OCI-LY3 (cell line): Measurements from ENCODE around the gene MSH4.
"Not testable (repeated sequence)": the region's sequence is repeated elsewhere in the genome, so short reads cannot be mapped to it uniquely, and the experiment has no call there.

Experiments used
- EZH2phosphoT487 ChIP-seq: fragments of 200-600 bp; shearing (Covaris generic); IDR thresholded peaks from 2 replicates; pipeline ENCODE4 v1.6.1; 2018; ENCODE audit warnings: antibody characterized with exemption, mixed run types, low read depth
- TF ChIP-seq, protein P1 (sequence below): fragments of 200-600, 300-600 bp; sonication (generic); IDR thresholded peaks from 2 replicates; pipeline ENCODE4 v1.5.1; 2014; ENCODE audit warnings: antibody characterized with exemption, low read length, low read depth

- TF ChIP-seq, protein P1, sequence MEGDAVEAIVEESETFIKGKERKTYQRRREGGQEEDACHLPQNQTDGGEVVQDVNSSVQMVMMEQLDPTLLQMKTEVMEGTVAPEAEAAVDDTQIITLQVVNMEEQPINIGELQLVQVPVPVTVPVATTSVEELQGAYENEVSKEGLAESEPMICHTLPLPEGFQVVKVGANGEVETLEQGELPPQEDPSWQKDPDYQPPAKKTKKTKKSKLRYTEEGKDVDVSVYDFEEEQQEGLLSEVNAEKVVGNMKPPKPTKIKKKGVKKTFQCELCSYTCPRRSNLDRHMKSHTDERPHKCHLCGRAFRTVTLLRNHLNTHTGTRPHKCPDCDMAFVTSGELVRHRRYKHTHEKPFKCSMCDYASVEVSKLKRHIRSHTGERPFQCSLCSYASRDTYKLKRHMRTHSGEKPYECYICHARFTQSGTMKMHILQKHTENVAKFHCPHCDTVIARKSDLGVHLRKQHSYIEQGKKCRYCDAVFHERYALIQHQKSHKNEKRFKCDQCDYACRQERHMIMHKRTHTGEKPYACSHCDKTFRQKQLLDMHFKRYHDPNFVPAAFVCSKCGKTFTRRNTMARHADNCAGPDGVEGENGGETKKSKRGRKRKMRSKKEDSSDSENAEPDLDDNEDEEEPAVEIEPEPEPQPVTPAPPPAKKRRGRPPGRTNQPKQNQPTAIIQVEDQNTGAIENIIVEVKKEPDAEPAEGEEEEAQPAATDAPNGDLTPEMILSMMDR, result not testable (repeated sequence)
- not testable (repeated sequence) for TF ChIP-seq EZH2phosphoT487
Observed at GRCh38 chr1:75758543-75758942, 38.1 kb upstream of the MSH4 start.
